Measurements from ENCODE around the gene HADH. TPM values are rescaled to one million over a fixed set of nuclear protein-coding genes. Genes with fewer than 3 reads are reported as not detected.

HADH gene
- total RNA-seq, 1 experiment from 2014 or later, result 26.2 TPM

GRCh38 chr4:108078024-108078733, 88.5 kb downstream of the HADH start:
- ChIA-PET POLR2A (no interaction called here), CTCF (no interaction called here)
- intact Hi-C loops (cut with micrococcal nuclease), result no loop called here
- H3K9me3 Mint-ChIP-seq (ENCODE audit: unreplicated experiment), result no peaks in the 10 kb centered on the region
- BruUV-seq (replicated peaks), result no TSS peak
- no peaks in the 10 kb centered on the region for H3K4me1 Mint-ChIP-seq (ENCODE audit: insufficient read depth, unreplicated experiment)
- no peak for TF ChIP-seq CTCF (IDR thresholded peaks at IDR 0.05; ENCODE audit: unreplicated experiment)
- no peaks in the 10 kb centered on the region for H3K36me3 Mint-ChIP-seq (ENCODE audit: insufficient read depth, unreplicated experiment)
- H3K4me3 Mint-ChIP-seq (ENCODE audit: unreplicated experiment), result no peak overlapping the region
- no peak for DNase-seq (ENCODE audit: unreplicated experiment)
- no peak overlapping the region for H3K27ac Mint-ChIP-seq (ENCODE audit: low read depth, unreplicated experiment)
- H3K27me3 Mint-ChIP-seq (ENCODE audit: insufficient read depth, unreplicated experiment), result peaks cover 11% of the 10 kb centered on the region

- TF ChIP-seq CTCF (IDR thresholded peaks at IDR 0.05; ENCODE audit: unreplicated experiment), result no peak
- peaks cover 11% of the 10 kb centered on the region for H3K27me3 Mint-ChIP-seq (ENCODE audit: insufficient read depth, unreplicated experiment)
- no peak for DNase-seq (ENCODE audit: unreplicated experiment)
- no peaks in the 10 kb centered on the region for H3K4me1 Mint-ChIP-seq (ENCODE audit: insufficient read depth, unreplicated experiment)
- intact Hi-C loops (cut with micrococcal nuclease), result no loop called here
- no TSS peak for BruUV-seq (replicated peaks)
- H3K9me3 Mint-ChIP-seq (ENCODE audit: unreplicated experiment), result no peaks in the 10 kb centered on the region
- ChIA-PET CTCF (interaction anchor here (0.6 to 1.4 kb wide), 2 partner anchors 21 to 492 kb away, joined by 3 read pairs; no protein-coding TSS in a partner anchor), POLR2A (no interaction called here)
- H3K27ac Mint-ChIP-seq (ENCODE audit: low read depth, unreplicated experiment), result no peak overlapping the region
- no peak overlapping the region for H3K4me3 Mint-ChIP-seq (ENCODE audit: unreplicated experiment)
- H3K36me3 Mint-ChIP-seq (ENCODE audit: insufficient read depth, unreplicated experiment), result no peaks in the 10 kb centered on the region
These were observed 91.1 kb downstream of the HADH start for GRCh38 chr4:108080747-108081146.

- DNase-seq (ENCODE audit: unreplicated experiment), result no peak
- no peak for TF ChIP-seq CTCF (IDR thresholded peaks at IDR 0.05; ENCODE audit: unreplicated experiment)
- POLR2A ChIA-PET, result no interaction called here
- Mint-ChIP-seq H3K27me3 (ENCODE audit: insufficient read depth, unreplicated experiment) (peaks cover 11% of the 10 kb centered on the region), H3K36me3 (ENCODE audit: insufficient read depth, unreplicated experiment) (no peaks in the 10 kb centered on the region), H3K4me1 (ENCODE audit: insufficient read depth, unreplicated experiment) (no peaks in the 10 kb centered on the region), H3K4me3 (ENCODE audit: unreplicated experiment) (no peak overlapping the region), H3K9me3 (ENCODE audit: unreplicated experiment) (no peaks in the 10 kb centered on the region), H3K27ac (ENCODE audit: low read depth, unreplicated experiment) (no peak overlapping the region)
- intact Hi-C loops (cut with micrococcal nuclease), result no loop called here
- BruUV-seq (replicated peaks), result no TSS peak
- CTCF ChIA-PET, result interaction anchor here (1.4 kb wide), 1 partner anchor 22 kb away, joined by 3 read pairs; no protein-coding TSS in a partner anchor
These were observed 91.6 kb downstream of the HADH start for GRCh38 chr4:108081256-108081655.

Other genes starting within 250 kb of the HADH start
- gene SGMS2, start 165.0 kb upstream of the HADH start, total RNA-seq (2022), result 77.8 and 85.3 TPM in 2 replicates
- 2.5 and 2.8 TPM in 2 replicates for gene CYP2U1, start 58.3 kb upstream of the HADH start, total RNA-seq (2022)
- 2.0 and 3.0 TPM in 2 replicates for gene LEF1, start 179.0 kb downstream of the HADH start, total RNA-seq (2022)

Data from MCF 10A (cell line).